MCF 10A (cell line): ENCODE data around the gene ADRA1B. TPM values are rescaled to one million over a fixed set of nuclear protein-coding genes. Genes with fewer than 3 reads are reported as not detected.

Experiments
- BruUV-seq: library from RNA; stranded (reverse); fragments of 400-500 nt; replicated peaks from 2 replicates; lab custom pipeline; 2021; lab: Mats Ljungman, UMichigan
- CTCF ChIA-PET: fragments of 300-600 bp; sonication (Branson Sonifier 250); formaldehyde crosslinking; extraction: SDS; loops from one replicate; lab custom pipeline; 2021; ENCODE audit warnings: antibody characterized with exemption, inconsistent platforms; lab: Yijun Ruan, JAX
- POLR2A ChIA-PET: fragments of 300-600, 350-650 bp; sonication (Branson Sonifier 250); formaldehyde crosslinking; extraction: SDS; loops from one replicate; lab custom pipeline; 2020; ENCODE audit warnings: antibody characterized with exemption, inconsistent platforms; lab: Yijun Ruan, JAX
- DNase-seq: peaks from one replicate; pipeline ENCODE4 v3.0.0-alpha.2; 2018; ENCODE audit not compliant: unreplicated experiment
- H3K27ac Mint-ChIP-seq: one replicate; pipeline ENCODE4 v1.8.0; 2022; ENCODE audit warnings: mild to moderate bottlenecking, low read depth, mixed read lengths; ENCODE audit not compliant: unreplicated experiment
- H3K27me3 Mint-ChIP-seq: one replicate; pipeline ENCODE4 v1.8.0; 2022; ENCODE audit warnings: mixed read lengths; ENCODE audit not compliant: insufficient read depth, unreplicated experiment
- H3K36me3 Mint-ChIP-seq: one replicate; pipeline ENCODE4 v1.8.0; 2022; ENCODE audit warnings: mild to moderate bottlenecking, moderate library complexity, mixed read lengths; ENCODE audit not compliant: insufficient read depth, unreplicated experiment
- H3K4me1 Mint-ChIP-seq: one replicate; pipeline ENCODE4 v1.8.0; 2022; ENCODE audit warnings: mixed read lengths; ENCODE audit not compliant: insufficient read depth, unreplicated experiment
- H3K4me3 Mint-ChIP-seq: one replicate; pipeline ENCODE4 v1.8.0; 2022; ENCODE audit warnings: mild to moderate bottlenecking, moderate library complexity, mixed read lengths; ENCODE audit not compliant: unreplicated experiment
- H3K9me3 Mint-ChIP-seq: one replicate; pipeline ENCODE4 v1.8.0; 2022; ENCODE audit warnings: mixed read lengths; ENCODE audit not compliant: unreplicated experiment
- CTCF ChIP-seq: fragments of 200-600 bp; IDR thresholded peaks from one replicate; pipeline ENCODE4 v1.8.0; 2022; ENCODE audit warnings: antibody characterized with exemption, mild to moderate bottlenecking; ENCODE audit not compliant: unreplicated experiment
- intact Hi-C: fragments of 100-400 bp; cut with micrococcal nuclease; formaldehyde crosslinking; loops from 2 replicates; pipeline ENCODE4 v1.14.1; 2022
- total RNA-seq: library from RNA; stranded (reverse); gene quantifications from 2 replicates; pipeline ENCODE4 v1.2.3, GENCODE V29; 2022

The ADRA1B gene
- total RNA-seq, 1 experiment from 2014 or later: 0.14 TPM

DNA sequence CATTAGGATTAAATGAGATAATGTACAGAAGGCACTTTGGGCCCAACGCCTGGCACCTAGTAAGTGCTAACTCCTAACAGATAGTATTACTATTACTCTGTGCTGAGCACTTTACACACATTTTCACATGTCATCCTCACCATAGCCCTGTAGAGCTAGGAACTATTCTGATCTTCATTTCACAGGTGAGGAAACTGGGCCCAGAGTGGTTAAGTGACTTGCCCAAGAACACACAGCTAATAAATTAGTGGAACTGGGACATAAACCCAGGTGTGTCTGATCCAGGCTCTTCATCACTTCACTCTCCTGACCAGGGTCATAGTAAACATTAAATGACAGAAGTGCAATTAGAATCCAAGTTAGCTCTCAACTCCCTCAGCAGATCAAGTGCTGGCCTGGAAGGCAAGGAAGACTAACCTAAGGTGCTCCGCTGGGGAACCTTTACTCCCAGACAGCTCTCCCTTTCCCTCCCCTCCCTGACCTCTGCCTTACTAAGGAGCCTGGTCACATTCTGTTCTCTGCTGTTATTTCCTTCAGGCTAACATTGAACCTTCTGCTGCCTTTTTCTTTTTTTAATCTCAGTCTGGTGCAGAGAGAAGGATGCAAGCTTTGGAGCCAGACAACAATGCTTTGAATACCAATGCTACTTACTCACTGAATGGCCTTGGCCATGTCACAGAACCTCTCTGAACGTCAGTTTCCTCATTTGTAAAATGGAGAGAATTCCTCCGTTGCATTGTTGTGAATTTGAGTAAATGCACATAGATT, 4.1 kb upstream of the ADRA1B start:
- Mint-ChIP-seq H3K27me3 (no peaks in the 10 kb centered on the region), H3K9me3 (no peaks in the 10 kb centered on the region), H3K4me3 (peak overlapping the region; percentile 13), H3K4me1 (peaks cover 74% of the 10 kb centered on the region), H3K36me3 (peaks cover under 1% of the 10 kb centered on the region), H3K27ac (peak overlapping the region; percentile 71)
- TF ChIP-seq CTCF: no peak
- DNase-seq: peak; percentile 81
- intact Hi-C loops: loop anchor here (2.0 kb wide), 2 partner anchors 139 to 329 kb away; no protein-coding TSS in a partner anchor
- no TSS peak for BruUV-seq
- CTCF ChIA-PET: interaction anchor here (0.5 to 4.8 kb wide), 11 partner anchors 13 to 595 kb away, joined by 3 to 22 read pairs (median 3); no protein-coding TSS in a partner anchor
- POLR2A ChIA-PET: interaction anchor here (0.7 to 3.4 kb wide), 15 partner anchors 13 to 697 kb away, joined by 3 to 9 read pairs (median 3); partner anchors contain the start of gene TTC1

GRCh38 chr5:159913048-159913447, 3.2 kb upstream of the ADRA1B start:
- Mint-ChIP-seq H3K27me3 (no peaks in the 10 kb centered on the region), H3K36me3 (no peaks in the 10 kb centered on the region), H3K9me3 (no peaks in the 10 kb centered on the region), H3K27ac (peak overlapping the region; percentile 71), H3K4me3 (peak overlapping the region; percentile 13), H3K4me1 (peaks cover 67% of the 10 kb centered on the region)
- intact Hi-C loops: loop anchor here (2.0 kb wide), 2 partner anchors 140 to 330 kb away; no protein-coding TSS in a partner anchor
- DNase-seq: peak; percentile 99
- no TSS peak for BruUV-seq
- CTCF ChIA-PET: interaction anchor here (0.9 to 4.8 kb wide), 10 partner anchors 12 to 596 kb away, joined by 3 to 22 read pairs (median 4); no protein-coding TSS in a partner anchor
- TF ChIP-seq CTCF: no peak
- POLR2A ChIA-PET: interaction anchor here (0.5 to 3.4 kb wide), 20 partner anchors 12 to 698 kb away, joined by 3 to 9 read pairs (median 3); partner anchors contain the start of gene TTC1

- peaks cover 62% of the 10 kb centered on the region for H3K4me1 Mint-ChIP-seq
- no peak for TF ChIP-seq CTCF
- ChIA-PET POLR2A (interaction anchor here (0.7 to 3.4 kb wide), 13 partner anchors 11 to 429 kb away, joined by 3 to 9 read pairs (median 4); partner anchors contain the start of gene TTC1), CTCF (interaction anchor here (0.7 to 4.8 kb wide), 9 partner anchors 20 to 596 kb away, joined by 3 to 22 read pairs (median 4); no protein-coding TSS in a partner anchor)
- peak overlapping the region; percentile 13 for H3K4me3 Mint-ChIP-seq
- peak overlapping the region; percentile 71 for H3K27ac Mint-ChIP-seq
- no peak for DNase-seq
- H3K9me3 Mint-ChIP-seq: no peaks in the 10 kb centered on the region
- BruUV-seq: no TSS peak
- no peaks in the 10 kb centered on the region for H3K36me3 Mint-ChIP-seq
- no peaks in the 10 kb centered on the region for H3K27me3 Mint-ChIP-seq
- intact Hi-C loops: loop anchor here (2.0 kb wide), 2 partner anchors 141 to 331 kb away; no protein-coding TSS in a partner anchor
Measured at GRCh38 chr5:159913501-159913900, 2.8 kb upstream of the ADRA1B start.
